ENCODE data around the gene FUT9.
"Not testable (repeated sequence)": the region's sequence is repeated elsewhere in the genome, so short reads cannot be mapped to it uniquely, and the experiment has no call there.

The FUT9 gene

GRCh38 chr6:96186516-96187195, 170.9 kb downstream of the FUT9 start:
- DNase-seq (ENCODE audit: low read depth in 2 of 2) = no peak

GRCh38 chr6:96194675-96195074, 178.9 kb downstream of the FUT9 start:
- DNase-seq (ENCODE audit: low read depth in 2 of 2) = no peak

GRCh38 chr6:96195272-96195671, 179.5 kb downstream of the FUT9 start:
- DNase-seq (ENCODE audit: low read depth in 2 of 2) = no peak

GRCh38 chr6:96196633-96197032, 180.9 kb downstream of the FUT9 start:
- no peak for DNase-seq (ENCODE audit: low read depth in 2 of 2)

- DNase-seq (ENCODE audit: low read depth in 2 of 2) = no peak
Observed at GRCh38 chr6:96197241-96197640, 181.5 kb downstream of the FUT9 start.

- DNase-seq (ENCODE audit: low read depth in 2 of 2) = no peak
Observed at GRCh38 chr6:96202571-96202970, 186.8 kb downstream of the FUT9 start.

GRCh38 chr6:96211341-96211740, 195.6 kb downstream of the FUT9 start:
- DNase-seq (ENCODE audit: low read depth in 2 of 2) = no peak

- no peak for DNase-seq (ENCODE audit: low read depth in 2 of 2)
Observed at GRCh38 chr6:96212066-96212465, 196.3 kb downstream of the FUT9 start.

GRCh38 chr6:96213784-96214183, 198.0 kb downstream of the FUT9 start:
- DNase-seq (ENCODE audit: low read depth in 2 of 2) = no peak

- no peak for DNase-seq (ENCODE audit: low read depth in 2 of 2)
Observed at GRCh38 chr6:96223695-96224094, 207.9 kb downstream of the FUT9 start.

GRCh38 chr6:96227135-96227534, 211.4 kb downstream of the FUT9 start:
- no peak for DNase-seq (ENCODE audit: low read depth in 2 of 2)

GRCh38 chr6:96234444-96234843, 218.7 kb downstream of the FUT9 start:
- no peak for DNase-seq (ENCODE audit: low read depth in 2 of 2)

GRCh38 chr6:96235927-96236326, 220.2 kb downstream of the FUT9 start:
- DNase-seq (ENCODE audit: low read depth in 2 of 2) = no peak

- no peak for DNase-seq (ENCODE audit: low read depth in 2 of 2)
Observed at GRCh38 chr6:96236471-96236870, 220.7 kb downstream of the FUT9 start.

- no peak for DNase-seq (ENCODE audit: low read depth in 2 of 2)
Observed at GRCh38 chr6:96237638-96238347, 222.0 kb downstream of the FUT9 start.

- DNase-seq (ENCODE audit: low read depth in 2 of 2) = no peak
Observed at GRCh38 chr6:96246563-96246962, 230.8 kb downstream of the FUT9 start.

- no peak for DNase-seq (ENCODE audit: low read depth in 2 of 2)
Observed at GRCh38 chr6:96249755-96250154, 234.0 kb downstream of the FUT9 start.

GRCh38 chr6:96257751-96258150, 242.0 kb downstream of the FUT9 start:
- DNase-seq (ENCODE audit: low read depth in 2 of 2) = no peak

GRCh38 chr6:96260787-96261430, 245.1 kb downstream of the FUT9 start:
- DNase-seq (ENCODE audit: low read depth in 2 of 2) = not testable (repeated sequence)

All from stimulated activated CD8-positive, alpha-beta memory T cell treated with anti-CD3 and anti-CD28 coated beads, Interleukin-2, amount 100 ng/mL, for 1 hour (primary cell).